SU-DHL-6 (cell line): ENCODE data around the gene RHOA.

Experiments used
- CTCF ChIP-seq: fragments of 200-600 bp; sonication (generic); IDR thresholded peaks from one replicate; pipeline ENCODE4 v1.5.1; 2017; ENCODE audit warnings: antibody characterized with exemption, mild to moderate bottlenecking, low read length, moderate library complexity; ENCODE audit not compliant: insufficient read depth, poor library complexity, severe bottlenecking
- EZH2phosphoT487 ChIP-seq: fragments of 200-600 bp; sonication (generic), shearing (Covaris generic); conservative IDR thresholded peaks from 2 replicates; pipeline ENCODE4 v1.6.1; 2018; ENCODE audit warnings: mild to moderate bottlenecking, antibody characterized with exemption, low read length, moderate library complexity, mixed read lengths

- TF ChIP-seq CTCF (no peak), EZH2phosphoT487 (no peak)
These were observed 49.2 kb downstream of the RHOA start for GRCh38 chr3:49362561-49362960.
